C4-2B (cell line): ENCODE data around the gene CRACR2B.

Experiments used
- CTCF ChIP-seq: fragments of 450-650 bp; conservative IDR thresholded peaks from 2 replicates; pipeline ENCODE4 v1.5.1; 2017; ENCODE audit warnings: mild to moderate bottlenecking
- ZFX ChIP-seq: fragments of 450-650 bp; IDR thresholded peaks from 2 replicates; pipeline ENCODE4 v1.6.1; 2017

- TF ChIP-seq CTCF = no peak
- no peak for TF ChIP-seq ZFX
Measured at GRCh38 chr11:811446-812245, 16.1 kb upstream of the CRACR2B start.
